Endothelial cell of umbilical vein (primary cell): ENCODE data around the gene SEMA3E. TPM values are rescaled to one million over a fixed set of nuclear protein-coding genes. Genes with fewer than 3 reads are reported as not detected.

Experiments used
- BruUV-seq: library from RNA; stranded (reverse); fragments of 400-500 nt; replicated peaks from 2 replicates; lab custom pipeline; 2021; lab: Mats Ljungman, UMichigan
- CTCF ChIA-PET: fragments of 300-600, 350-600 bp; sonication (Branson Sonifier 250); formaldehyde crosslinking; loops from one replicate; lab custom pipeline; 2021; ENCODE audit warnings: antibody characterized with exemption, inconsistent platforms; lab: Charles Lee
- POLR2A ChIA-PET: fragments of 300-600, 350-600 bp; sonication (Branson Sonifier 250); formaldehyde crosslinking; loops from one replicate; lab custom pipeline; 2021; ENCODE audit warnings: antibody characterized with exemption, inconsistent platforms; lab: Charles Lee
- DNase-seq: peaks from one replicate; pipeline ENCODE4 v3.0.0-alpha.2; 2011; ENCODE audit warnings: low read depth, low spot score
- FAIRE-seq: peaks from 2 replicates; lab custom pipeline; 2011; peaks lifted over from hg19 to GRCh38; lab: Jason Lieb, UNC
- H2AFZ ChIP-seq: 2 replicates; pipeline ENCODE4 v1.6.0; 2012; ENCODE audit warnings: low read depth, low read length, control low read depth, inconsistent platforms
- H3K27ac ChIP-seq: 2 replicates; pipeline ENCODE4 v1.5.1; 2011; ENCODE audit warnings: low read depth, mild to moderate bottlenecking, control low read depth, low read length, moderate library complexity; ENCODE audit not compliant: insufficient read depth
- H3K27me3 ChIP-seq, 2 experiments: 2 replicates each; pipeline versions ENCODE4 v1.6.0 to v1.6.1; 2011; ENCODE audit warnings: low read length in 2 of 2, mixed read lengths in 1 of 2; ENCODE audit not compliant: control insufficient read depth in 2 of 2, insufficient read depth in 2 of 2
- H3K36me3 ChIP-seq, 2 experiments: 2 replicates in 1 of 2; 3 replicates in 1 of 2; pipeline ENCODE4 v1.5.1; 2011; ENCODE audit warnings: low read length in 2 of 2, mild to moderate bottlenecking in 1 of 2, moderate library complexity in 1 of 2; ENCODE audit not compliant: control insufficient read depth in 2 of 2, insufficient read depth in 2 of 2; ENCODE audit errors: extremely low read depth in 1 of 2
- H3K4me1 ChIP-seq: 3 replicates; pipeline ENCODE4 v1.5.1; 2011; ENCODE audit warnings: mild to moderate bottlenecking, low read length; ENCODE audit not compliant: control insufficient read depth, insufficient read depth; ENCODE audit errors: extremely low read depth
- H3K4me2 ChIP-seq: 2 replicates; pipeline ENCODE4 v1.6.1; 2011; ENCODE audit warnings: low read length, control low read depth, mixed read lengths; ENCODE audit not compliant: insufficient read depth
- H3K4me3 ChIP-seq, 3 experiments: fragments of 200-600 bp in 1 of 3; sonication (generic), shearing (Covaris generic) in 1 of 3; replicated peaks in 1 of 3; 2 replicates each; pipeline ENCODE4 v1.5.1; 2011 to 2016; ENCODE audit warnings: control low read depth in 3 of 3, low read length in 3 of 3, mild to moderate bottlenecking in 2 of 3, inconsistent platforms in 1 of 3, low read depth in 1 of 3, moderate library complexity in 1 of 3; ENCODE audit not compliant: insufficient read depth in 1 of 3
- H3K79me2 ChIP-seq: 2 replicates; pipeline ENCODE4 v1.6.0; 2012; ENCODE audit warnings: low read length, inconsistent platforms; ENCODE audit not compliant: control insufficient read depth, insufficient read depth
- H3K9ac ChIP-seq: replicated peaks from 2 replicates; pipeline ENCODE3; 2011; ENCODE audit warnings: low read length, control low read depth; ENCODE audit not compliant: insufficient read depth; ENCODE audit errors: extremely low read depth
- H3K9me1 ChIP-seq: replicated peaks from 3 replicates; pipeline ENCODE4 v1.6.0; 2011; ENCODE audit warnings: mild to moderate bottlenecking, low read length; ENCODE audit not compliant: control insufficient read depth, insufficient read depth; ENCODE audit errors: extremely low read depth
- H3K9me3 ChIP-seq: replicated peaks from 2 replicates; pipeline ENCODE4 v1.5.1; 2012; ENCODE audit warnings: low read length, inconsistent platforms; ENCODE audit not compliant: control insufficient read depth, insufficient read depth
- H4K20me1 ChIP-seq: replicated peaks from 2 replicates; pipeline ENCODE3; 2011; ENCODE audit warnings: mild to moderate bottlenecking, low read length; ENCODE audit not compliant: control insufficient read depth, insufficient read depth; ENCODE audit errors: extremely low read depth
- EZH2 ChIP-seq: IDR thresholded peaks from 2 replicates; pipeline ENCODE4 v1.6.1; 2012; ENCODE audit warnings: borderline replicate concordance, low read depth, mild to moderate bottlenecking, moderate library complexity, low read length, inconsistent platforms; ENCODE audit not compliant: severe bottlenecking
- FOS ChIP-seq: IDR thresholded peaks from 2 replicates; pipeline ENCODE4 v1.6.1; 2011; ENCODE audit warnings: mild to moderate bottlenecking, low read length, moderate library complexity, borderline replicate concordance; ENCODE audit not compliant: insufficient read depth
- GATA2 ChIP-seq: IDR thresholded peaks from 2 replicates; pipeline ENCODE4 v1.7.0; 2011; ENCODE audit warnings: low read depth, mild to moderate bottlenecking, moderate library complexity, mixed read lengths, low read length; ENCODE audit not compliant: insufficient read length, insufficient read depth
- JUN ChIP-seq: IDR thresholded peaks from 2 replicates; pipeline ENCODE4 v1.6.1; 2011; ENCODE audit warnings: borderline replicate concordance, low read depth; ENCODE audit not compliant: insufficient read length, insufficient read depth
- MYC ChIP-seq: IDR thresholded peaks from one replicate; pipeline ENCODE4 v1.6.1; 2011; ENCODE audit warnings: mild to moderate bottlenecking, low read depth, low read length
- POLR2A ChIP-seq: IDR thresholded peaks from 2 replicates; pipeline ENCODE4 v1.6.1; 2012; ENCODE audit warnings: low read depth, mild to moderate bottlenecking, control low read depth, low read length
- POLR2AphosphoS5 ChIP-seq: IDR thresholded peaks from 2 replicates; pipeline ENCODE4 v1.6.1; 2012; ENCODE audit warnings: low read depth, mild to moderate bottlenecking, control low read depth, low read length, moderate library complexity; ENCODE audit not compliant: insufficient read depth
- dilution Hi-C: fragments of 300-500 bp; cut with MboI; formaldehyde crosslinking; loops from one replicate; pipeline ENCODE4 v1.15.0; 2019; ENCODE audit warnings: low sequenced_read_pairs; ENCODE audit not compliant: extremely low pct_ligation_motif_present
- intact Hi-C: fragments of 100-400 bp; cut with micrococcal nuclease; formaldehyde crosslinking; loops from one replicate; pipeline ENCODE4 v1.10.0; 2022
- polyA plus RNA-seq, 4 experiments: library from polyadenylated mRNA; depleted of rRNA in 3 of 4; stranded (reverse) in 3 of 4; unstranded in 1 of 4; fragments of >200 nt; gene quantifications; 2 replicates each; pipeline versions ENCODE4 v1.2.1 to v1.2.3, GENCODE V29; 2011 to 2012; ENCODE audit warnings: missing spikeins in 1 of 4
- total RNA-seq: library from RNA; stranded (reverse); gene quantifications from 2 replicates; pipeline ENCODE4 v1.2.3, GENCODE V29; 2021
- TF ChIP-seq, protein P1 (sequence below), 2 donors: IDR thresholded peaks; 1 replicate in 1 of 2; 2 replicates in 1 of 2; pipeline ENCODE4 v1.5.1; 2011; ENCODE audit warnings: low read length in 2 of 2, mild to moderate bottlenecking in 2 of 2, moderate library complexity in 2 of 2, control low read depth in 1 of 2, inconsistent platforms in 1 of 2, low read depth in 1 of 2; ENCODE audit not compliant: insufficient read depth in 1 of 2; ENCODE audit errors: extremely low read depth in 1 of 2
- TF ChIP-seq, protein P2 (sequence below): IDR thresholded peaks from 2 replicates; pipeline ENCODE4 v1.6.1; 2011; ENCODE audit not compliant: insufficient read depth, insufficient read length

The SEMA3E gene
- total and polyA plus RNA-seq, 2 donors (not counting 3 experiments of a cell fraction or from before 2014, with no cell fraction given), result not detected

DNA sequence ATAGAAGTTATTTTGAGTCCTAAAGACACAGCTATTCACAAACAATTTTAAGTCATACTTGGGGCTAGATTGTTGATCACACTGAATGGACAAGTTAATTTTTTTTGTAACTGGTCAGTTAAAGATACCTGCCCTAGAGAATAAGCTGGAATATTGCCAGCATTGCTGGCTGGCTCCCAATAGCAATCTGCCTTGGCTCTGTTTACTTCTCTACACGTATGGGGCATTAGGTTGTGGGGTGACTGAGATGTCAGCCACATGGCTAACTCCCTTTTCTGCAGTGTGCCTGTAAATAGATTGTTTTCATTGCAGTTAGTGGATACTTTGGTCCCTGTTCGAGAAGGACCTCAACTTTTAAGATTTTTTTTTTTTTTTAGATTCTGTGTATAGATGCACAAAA, 128.2 kb downstream of the SEMA3E start:
- Histone ChIP-seq H3K27ac (no peak overlapping the region), H3K4me3 (no peak overlapping the region), H3K4me2 (no peak overlapping the region), H3K9ac (no peak overlapping the region), H3K36me3 (no peaks in the 10 kb centered on the region), H3K4me1 (no peaks in the 10 kb centered on the region), H3K79me2 (no peaks in the 10 kb centered on the region), H3K27me3 (peaks cover 0 to 2% of the 10 kb centered on the region in 2 experiments), H3K9me1 (no peaks in the 10 kb centered on the region), H2AFZ (no peak overlapping the region), H3K9me3 (no peaks in the 10 kb centered on the region), H4K20me1 (no peaks in the 10 kb centered on the region)
- FAIRE-seq, result no peak
- intact Hi-C loops, result no loop called here
- dilution Hi-C loops, result no loop called here
- no TSS peak for BruUV-seq
- DNase-seq, result no peak
- CTCF ChIA-PET, result no interaction called here
- POLR2A ChIA-PET, result no interaction called here
- TF ChIP-seq POLR2AphosphoS5 (no peak), POLR2A (no peak), MYC (no peak), EZH2 (no peak), FOS (no peak), JUN (no peak), GATA2 (no peak)
- TF ChIP-seq, protein P1, sequence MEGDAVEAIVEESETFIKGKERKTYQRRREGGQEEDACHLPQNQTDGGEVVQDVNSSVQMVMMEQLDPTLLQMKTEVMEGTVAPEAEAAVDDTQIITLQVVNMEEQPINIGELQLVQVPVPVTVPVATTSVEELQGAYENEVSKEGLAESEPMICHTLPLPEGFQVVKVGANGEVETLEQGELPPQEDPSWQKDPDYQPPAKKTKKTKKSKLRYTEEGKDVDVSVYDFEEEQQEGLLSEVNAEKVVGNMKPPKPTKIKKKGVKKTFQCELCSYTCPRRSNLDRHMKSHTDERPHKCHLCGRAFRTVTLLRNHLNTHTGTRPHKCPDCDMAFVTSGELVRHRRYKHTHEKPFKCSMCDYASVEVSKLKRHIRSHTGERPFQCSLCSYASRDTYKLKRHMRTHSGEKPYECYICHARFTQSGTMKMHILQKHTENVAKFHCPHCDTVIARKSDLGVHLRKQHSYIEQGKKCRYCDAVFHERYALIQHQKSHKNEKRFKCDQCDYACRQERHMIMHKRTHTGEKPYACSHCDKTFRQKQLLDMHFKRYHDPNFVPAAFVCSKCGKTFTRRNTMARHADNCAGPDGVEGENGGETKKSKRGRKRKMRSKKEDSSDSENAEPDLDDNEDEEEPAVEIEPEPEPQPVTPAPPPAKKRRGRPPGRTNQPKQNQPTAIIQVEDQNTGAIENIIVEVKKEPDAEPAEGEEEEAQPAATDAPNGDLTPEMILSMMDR (IDR thresholded peaks at IDR 0.05; ENCODE audit: extremely low read depth in 1 of 2, insufficient read depth in 1 of 2, low read depth in 1 of 2, low read length in 2 of 2), result no peak
- TF ChIP-seq, protein P2, sequence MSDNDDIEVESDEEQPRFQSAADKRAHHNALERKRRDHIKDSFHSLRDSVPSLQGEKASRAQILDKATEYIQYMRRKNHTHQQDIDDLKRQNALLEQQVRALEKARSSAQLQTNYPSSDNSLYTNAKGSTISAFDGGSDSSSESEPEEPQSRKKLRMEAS, result no peak
